NCI-H2171 treated with DMSO at 0.1 percent for 48 hours (cell line): ENCODE data around the gene CYRIA.
A peak's percentile ranks its signal among the peaks of the same experiment; 100 is the strongest.

Source experiments
- DNase-seq: peaks from one replicate; lab custom pipeline; 2025; lab: John Stamatoyannopoulos, UW

The CYRIA gene

DNA sequence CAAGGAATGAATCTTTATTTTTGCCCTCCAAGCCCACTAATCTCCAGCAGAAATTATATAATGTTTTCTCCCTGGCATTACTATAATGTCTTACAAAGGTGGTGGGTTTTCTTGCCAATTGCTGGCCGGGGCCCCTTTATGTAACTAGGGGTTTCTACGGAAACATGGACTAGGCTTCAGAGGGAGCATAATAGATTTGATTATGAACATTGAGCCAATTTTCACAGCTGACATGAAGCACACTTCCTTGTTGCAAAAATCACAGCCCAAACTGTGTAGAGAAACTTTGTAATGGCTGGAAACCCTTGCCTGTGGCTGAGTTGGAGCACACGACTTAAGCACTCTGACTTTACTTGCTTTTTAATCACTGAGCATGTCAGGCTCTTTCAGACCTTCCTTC lies 3.8 kb upstream of the CYRIA start:
- DNase-seq, result no peak

DNA sequence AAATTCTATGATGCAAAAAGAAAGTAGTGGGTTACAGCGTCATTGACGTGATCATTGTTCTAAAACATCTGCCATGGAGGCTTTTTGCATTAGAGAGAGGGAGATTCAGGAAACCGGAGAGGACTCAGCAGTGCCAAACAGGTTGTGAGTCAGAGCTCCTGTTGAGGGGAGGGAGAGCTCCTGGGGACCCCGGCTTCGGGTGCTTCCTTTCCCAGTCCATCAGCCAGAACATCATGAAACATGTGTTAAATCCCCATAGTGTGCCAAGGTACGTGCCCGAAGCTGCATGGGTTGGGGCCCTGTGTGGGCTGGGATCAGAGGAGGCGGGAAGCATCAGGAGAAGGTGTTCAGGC lies 791 bp upstream of the CYRIA start:
- peak; percentile 6 for DNase-seq

- DNase-seq, result no peak
These were observed 556 bp downstream of the CYRIA start for GRCh38 chr2:16664809-16665747.

DNA sequence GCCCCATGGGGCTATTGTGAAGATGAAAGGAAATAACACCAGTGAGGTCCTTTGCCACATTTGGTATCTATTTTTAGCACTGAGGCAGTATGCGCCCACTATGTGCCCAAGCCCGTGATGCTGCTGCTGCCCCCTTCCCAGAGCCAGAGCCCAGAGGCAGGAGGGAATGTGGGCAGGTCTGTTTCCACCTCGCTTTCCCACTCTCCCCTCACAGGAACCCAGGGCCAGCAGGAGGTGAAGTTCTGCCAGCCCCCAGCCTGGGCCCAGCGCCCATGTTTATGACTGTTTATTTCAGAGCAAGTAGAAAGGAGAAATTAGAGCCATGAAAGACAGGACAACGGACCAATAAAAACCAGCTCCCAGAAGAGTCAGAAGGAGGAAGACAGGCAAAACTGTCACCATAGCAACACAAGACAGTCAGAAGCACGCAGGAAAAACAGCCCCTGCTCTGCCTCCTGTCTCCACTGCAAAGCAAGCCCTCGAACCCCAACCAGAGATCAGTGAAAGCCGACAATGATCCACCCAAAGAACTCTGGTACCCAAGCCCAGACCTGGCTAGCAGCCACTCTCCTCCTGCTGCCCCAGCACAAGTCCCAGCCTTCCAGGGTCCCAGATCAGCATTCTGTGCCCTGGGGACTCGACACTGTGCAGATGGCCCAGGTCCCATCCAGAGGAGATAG lies 1.4 kb downstream of the CYRIA start:
- DNase-seq, result no peak

GRCh38 chr2:16663121-16663905 lies 2.3 kb downstream of the CYRIA start:
- DNase-seq, result no peak

DNA sequence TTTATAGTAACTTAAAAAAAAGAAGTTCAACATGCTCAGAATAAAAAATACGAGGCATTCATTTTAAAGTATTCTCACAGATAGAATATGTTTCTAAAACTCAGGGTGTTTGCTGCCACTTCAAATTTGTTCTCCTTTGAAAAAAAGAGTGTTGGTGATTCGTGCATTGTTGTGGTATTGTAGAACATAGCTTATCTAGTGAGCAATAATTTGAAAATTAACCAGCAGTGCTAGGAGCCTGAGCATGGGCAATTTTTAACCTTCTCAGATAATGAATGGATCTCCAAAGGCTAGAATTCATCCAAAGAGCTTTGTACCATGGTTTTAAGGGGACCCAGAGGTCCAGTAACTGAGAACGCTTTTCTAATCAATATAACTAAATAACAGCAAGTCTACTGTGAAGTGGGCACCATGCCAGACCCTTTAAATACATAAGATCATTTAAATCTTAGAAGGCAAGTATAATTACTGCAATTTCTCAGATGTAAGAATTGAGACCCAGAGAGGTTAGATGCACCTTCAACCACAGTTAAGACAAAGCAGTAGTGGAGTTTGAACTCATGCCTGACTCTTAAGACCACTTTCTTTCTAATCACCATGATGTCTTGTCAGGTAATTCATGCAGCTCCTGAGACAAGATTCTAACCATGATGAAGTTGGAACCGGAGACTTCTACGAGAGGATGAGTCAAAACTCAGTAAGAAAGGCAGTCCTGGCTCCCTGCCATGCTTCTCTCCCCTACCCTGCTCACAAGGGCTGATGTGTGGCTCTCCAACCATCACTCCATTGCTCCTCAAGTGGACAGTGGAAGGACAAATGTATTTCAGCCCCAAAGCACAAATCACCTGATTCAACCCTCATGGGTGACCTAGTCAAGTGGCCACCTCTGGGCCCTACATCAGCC lies 3.4 kb downstream of the CYRIA start:
- DNase-seq, result no peak

GRCh38 chr2:16661526-16661925 lies 4.1 kb downstream of the CYRIA start:
- DNase-seq, result no peak

DNA sequence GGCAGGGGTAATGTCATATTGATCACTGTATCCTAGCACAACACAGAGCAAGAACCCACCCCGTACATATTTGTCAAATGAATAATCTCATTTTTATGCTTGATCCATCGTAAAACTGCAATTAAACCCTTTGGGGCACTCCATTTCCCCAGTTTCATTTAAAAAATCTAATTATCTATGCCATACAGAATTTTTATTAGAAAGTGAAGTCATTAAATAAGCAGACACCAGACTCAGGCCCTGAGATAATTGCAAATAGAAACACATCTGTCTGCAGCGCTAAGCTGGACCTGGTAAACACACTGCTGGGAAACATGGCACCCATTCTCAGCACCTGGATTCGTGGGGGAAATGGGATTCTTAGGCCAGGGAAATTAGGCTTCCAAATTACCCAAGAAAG lies 5.1 kb downstream of the CYRIA start:
- no peak for DNase-seq

GRCh38 chr2:16660114-16660513 lies 5.5 kb downstream of the CYRIA start:
- DNase-seq, result no peak

DNA sequence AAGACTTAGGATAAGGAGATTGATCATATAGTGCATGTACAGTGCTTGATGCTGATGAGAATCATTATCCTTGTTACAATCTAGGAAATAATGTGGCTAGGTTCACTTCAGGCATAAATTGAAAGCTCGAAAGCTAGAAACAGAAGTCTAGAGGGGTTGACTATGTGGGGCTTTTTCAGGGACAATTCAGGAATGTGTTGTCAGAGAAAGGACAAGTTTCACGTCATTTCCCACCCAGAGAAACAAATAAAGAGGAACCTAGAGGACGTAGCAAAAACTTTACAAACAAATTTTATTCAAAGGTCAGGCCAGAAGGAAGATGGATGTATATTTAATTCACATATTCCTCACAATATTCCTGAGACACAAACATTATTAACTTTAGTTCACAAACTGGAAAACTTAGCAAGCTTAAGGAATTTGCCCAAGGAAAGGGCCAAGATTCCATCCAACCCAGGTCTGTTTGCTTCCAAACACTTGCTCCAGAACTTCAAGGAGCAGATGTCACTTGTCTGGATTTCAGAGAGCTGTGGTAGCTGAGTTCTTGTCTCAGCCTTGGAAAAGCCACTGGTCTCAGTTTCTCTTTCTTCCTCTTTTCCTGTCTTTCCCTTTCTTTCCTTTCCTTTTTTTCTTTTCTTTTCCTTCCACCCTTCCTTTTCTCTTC lies 7.4 kb downstream of the CYRIA start:
- no peak for DNase-seq

GRCh38 chr2:16657671-16658070 lies 8.0 kb downstream of the CYRIA start:
- no peak for DNase-seq

- DNase-seq, result no peak
These were observed 8.7 kb downstream of the CYRIA start for GRCh38 chr2:16656784-16657391.

GRCh38 chr2:16655905-16656642 lies 9.6 kb downstream of the CYRIA start:
- DNase-seq, result no peak

DNA sequence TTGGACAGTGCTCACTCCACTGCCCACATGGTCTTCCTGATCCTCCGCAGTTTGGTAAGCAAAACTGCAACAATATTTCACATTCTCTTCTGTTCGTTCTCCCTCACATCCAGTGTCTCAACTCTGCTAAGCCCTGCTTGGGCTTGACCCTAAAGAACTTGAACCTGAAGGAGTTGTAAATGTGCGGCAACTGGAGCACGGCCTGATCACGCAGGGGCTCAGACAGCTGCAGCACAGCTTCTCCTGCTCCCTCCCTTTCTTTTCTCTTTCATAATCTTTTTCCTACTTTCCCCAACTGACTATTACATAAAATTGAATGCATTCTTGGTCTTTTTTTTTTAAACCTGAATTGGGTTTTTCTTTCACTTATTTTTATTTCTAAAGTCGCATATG lies 10.2 kb downstream of the CYRIA start:
- DNase-seq, result no peak

DNA sequence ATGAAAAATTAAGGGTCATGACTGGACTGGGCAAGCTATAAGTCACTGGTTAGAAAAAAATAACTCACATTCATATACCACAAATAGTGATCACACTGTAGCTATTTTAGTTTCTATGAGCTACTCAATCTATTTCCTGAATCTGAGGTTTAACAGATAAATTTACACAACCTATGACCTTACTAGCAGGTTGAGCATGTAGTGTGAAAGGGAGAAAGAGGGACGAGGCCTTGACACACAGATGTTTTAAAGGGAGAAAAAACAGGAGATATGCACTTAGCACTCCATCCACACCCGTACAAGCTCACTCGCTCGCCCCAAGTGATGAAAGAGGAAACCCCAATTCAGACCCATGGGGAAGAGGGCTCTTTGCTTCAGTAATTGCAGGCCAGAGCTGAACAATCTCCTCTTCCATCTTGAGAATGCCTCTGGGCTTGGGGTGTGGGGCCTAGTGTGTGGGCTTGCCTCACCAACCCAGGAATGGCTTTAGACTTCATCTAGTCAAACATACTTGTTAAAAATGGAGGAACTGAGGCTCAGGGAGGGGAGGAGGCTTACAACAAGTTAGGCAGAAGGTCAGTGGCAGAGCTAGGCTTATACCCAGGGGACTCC lies 10.7 kb downstream of the CYRIA start:
- DNase-seq, result no peak

GRCh38 chr2:16653799-16654198 lies 11.8 kb downstream of the CYRIA start:
- DNase-seq, result no peak

- DNase-seq, result no peak
These were observed 12.6 kb downstream of the CYRIA start for GRCh38 chr2:16653083-16653375.

DNA sequence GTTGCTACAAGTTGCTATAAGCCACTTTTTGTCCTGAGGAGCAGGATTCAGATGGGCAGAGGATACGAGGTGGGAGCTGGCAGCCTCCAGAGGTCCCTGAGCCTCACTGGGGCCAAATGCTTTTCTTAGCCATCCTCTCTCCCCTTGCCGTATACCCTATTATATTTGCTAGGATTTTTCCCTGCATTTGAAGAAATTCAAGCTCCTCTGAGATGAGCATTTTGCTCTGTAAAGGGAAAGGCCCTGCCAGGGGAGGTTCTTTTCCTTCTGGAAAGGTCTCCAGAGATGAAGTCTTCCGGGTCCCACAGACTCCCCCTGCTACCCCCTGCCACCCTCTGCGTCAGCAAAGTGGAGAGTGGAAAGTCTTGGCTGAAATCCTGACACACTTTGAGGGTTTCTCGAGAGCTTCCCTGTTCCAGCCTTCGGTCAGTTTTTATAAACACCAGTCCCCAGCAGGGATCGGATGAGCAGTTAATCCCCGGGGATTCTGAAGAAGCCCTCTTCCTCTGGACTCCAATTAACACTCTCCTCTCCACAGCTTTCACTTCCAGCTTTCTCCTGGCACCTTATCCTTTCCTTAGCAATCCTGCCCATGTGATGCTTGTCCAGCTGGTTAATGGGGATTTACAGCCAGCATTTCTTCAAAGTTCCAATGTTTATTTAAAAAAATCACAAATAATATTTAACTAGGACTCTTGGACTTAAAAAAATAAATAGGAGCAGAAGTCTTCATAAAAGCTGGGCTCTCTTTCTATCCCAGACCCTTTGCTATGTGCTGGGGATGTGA lies 13.1 kb downstream of the CYRIA start:
- no peak for DNase-seq
